HepG2 (cell line): Measurements from ENCODE around the gene C17orf75.

Experiments used
- CHD4 ChIP-seq: fragments of 200-600 bp; sonication (generic); IDR thresholded peaks from 2 replicates; pipeline ENCODE4 v1.7.0; 2017; ENCODE audit warnings: mild to moderate bottlenecking, low read length, borderline replicate concordance
- HMG20A ChIP-seq: IDR thresholded peaks from 2 replicates; pipeline ENCODE4 v1.6.1; 2016; ENCODE audit warnings: borderline replicate concordance
- MAZ ChIP-seq, 2 experiments: sonication (generic) in 1 of 2; formaldehyde crosslinking in 1 of 2; IDR thresholded peaks; 2 replicates each; pipeline versions ENCODE4 v1.5.0 to v1.6.1; 2012 to 2020; ENCODE audit warnings: low read depth in 2 of 2, mild to moderate bottlenecking in 2 of 2, borderline replicate concordance in 1 of 2, improper control_type of control experiment in 1 of 2, low read length in 1 of 2, missing genetic modification reagents in 1 of 2, moderate library complexity in 1 of 2
- POLR2A ChIP-seq, 2 experiments: IDR thresholded peaks; 2 replicates each; pipeline ENCODE4 v1.6.1; 2011; ENCODE audit warnings: low read depth in 2 of 2, low read length in 2 of 2, mild to moderate bottlenecking in 1 of 2, moderate library complexity in 1 of 2; ENCODE audit not compliant: insufficient read depth in 1 of 2
- POLR2AphosphoS5 ChIP-seq: IDR thresholded peaks from 2 replicates; pipeline ENCODE4 v1.6.1; 2012; ENCODE audit warnings: low read depth, low read length
- SMC3 ChIP-seq: IDR thresholded peaks from 2 replicates; pipeline ENCODE4 v1.6.1; 2011; ENCODE audit warnings: low read length, improper control_type of control experiment
- TAF1 ChIP-seq: sonication (generic); formaldehyde crosslinking; IDR thresholded peaks from 2 replicates; pipeline ENCODE4 v1.4.0; 2020; ENCODE audit warnings: missing genetic modification reagents
- TF ChIP-seq, protein P1 (sequence below): sonication (generic); formaldehyde crosslinking; IDR thresholded peaks from one replicate; pipeline ENCODE4 v1.5.1; 2020; ENCODE audit warnings: mild to moderate bottlenecking, missing genetic modification reagents; ENCODE audit errors: not compliant biosample characterization
- TF ChIP-seq, protein P2 (sequence below): IDR thresholded peaks from 2 replicates; pipeline ENCODE4 v1.6.1; 2018; ENCODE audit warnings: missing genetic modification reagents, mild to moderate bottlenecking, missing compliant biosample characterization
- TF ChIP-seq, protein P3 (sequence below): conservative IDR thresholded peaks from 2 replicates; pipeline ENCODE4 v1.6.1; 2018; ENCODE audit warnings: missing genetic modification reagents
- TF ChIP-seq, protein P4 (sequence below): sonication (generic); formaldehyde crosslinking; IDR thresholded peaks from 2 replicates; pipeline ENCODE4 v1.5.0; 2020; ENCODE audit warnings: mild to moderate bottlenecking, missing genetic modification reagents, moderate library complexity

DNA sequence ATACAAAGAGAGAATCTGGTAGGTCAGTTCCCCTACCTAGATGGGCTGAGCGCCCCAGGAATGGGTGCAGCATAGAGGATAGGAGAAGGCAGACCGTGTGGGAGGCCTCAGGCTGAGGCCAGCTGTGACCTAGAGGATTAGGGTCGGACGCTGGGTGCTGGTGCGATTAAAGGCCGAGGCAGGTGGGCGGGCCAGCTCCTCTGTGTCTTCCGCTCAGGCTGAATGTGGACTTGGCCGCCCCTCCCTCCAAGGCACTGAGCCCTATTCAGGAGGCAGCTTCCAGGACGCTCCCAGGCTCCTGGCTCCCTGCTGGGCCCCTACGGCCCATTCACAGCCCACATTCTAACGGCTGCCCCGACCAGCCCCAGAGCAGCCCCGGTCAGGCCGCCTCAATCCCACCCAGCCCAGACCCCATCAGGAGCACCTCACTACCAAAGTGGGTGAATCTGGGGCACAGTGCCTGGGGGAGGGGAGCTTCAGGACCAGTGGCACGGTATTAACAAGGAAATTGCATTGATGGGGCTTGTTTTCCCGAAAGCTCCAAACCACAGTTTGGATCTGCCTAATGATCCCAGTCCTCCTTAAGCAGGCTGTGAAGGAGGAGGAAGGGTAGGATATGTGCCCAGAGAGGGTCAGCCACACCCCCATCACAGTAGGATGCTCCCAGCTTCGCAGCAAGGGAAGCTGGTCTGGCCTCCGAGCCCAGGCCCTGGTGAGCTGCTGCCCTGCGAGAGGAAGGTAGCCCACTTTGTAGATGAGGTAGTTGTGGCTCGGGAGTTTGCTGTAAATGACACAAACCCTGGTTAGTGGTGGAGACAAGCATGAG lies 61.9 kb downstream of the C17orf75 start:
- TF ChIP-seq, protein P1, sequence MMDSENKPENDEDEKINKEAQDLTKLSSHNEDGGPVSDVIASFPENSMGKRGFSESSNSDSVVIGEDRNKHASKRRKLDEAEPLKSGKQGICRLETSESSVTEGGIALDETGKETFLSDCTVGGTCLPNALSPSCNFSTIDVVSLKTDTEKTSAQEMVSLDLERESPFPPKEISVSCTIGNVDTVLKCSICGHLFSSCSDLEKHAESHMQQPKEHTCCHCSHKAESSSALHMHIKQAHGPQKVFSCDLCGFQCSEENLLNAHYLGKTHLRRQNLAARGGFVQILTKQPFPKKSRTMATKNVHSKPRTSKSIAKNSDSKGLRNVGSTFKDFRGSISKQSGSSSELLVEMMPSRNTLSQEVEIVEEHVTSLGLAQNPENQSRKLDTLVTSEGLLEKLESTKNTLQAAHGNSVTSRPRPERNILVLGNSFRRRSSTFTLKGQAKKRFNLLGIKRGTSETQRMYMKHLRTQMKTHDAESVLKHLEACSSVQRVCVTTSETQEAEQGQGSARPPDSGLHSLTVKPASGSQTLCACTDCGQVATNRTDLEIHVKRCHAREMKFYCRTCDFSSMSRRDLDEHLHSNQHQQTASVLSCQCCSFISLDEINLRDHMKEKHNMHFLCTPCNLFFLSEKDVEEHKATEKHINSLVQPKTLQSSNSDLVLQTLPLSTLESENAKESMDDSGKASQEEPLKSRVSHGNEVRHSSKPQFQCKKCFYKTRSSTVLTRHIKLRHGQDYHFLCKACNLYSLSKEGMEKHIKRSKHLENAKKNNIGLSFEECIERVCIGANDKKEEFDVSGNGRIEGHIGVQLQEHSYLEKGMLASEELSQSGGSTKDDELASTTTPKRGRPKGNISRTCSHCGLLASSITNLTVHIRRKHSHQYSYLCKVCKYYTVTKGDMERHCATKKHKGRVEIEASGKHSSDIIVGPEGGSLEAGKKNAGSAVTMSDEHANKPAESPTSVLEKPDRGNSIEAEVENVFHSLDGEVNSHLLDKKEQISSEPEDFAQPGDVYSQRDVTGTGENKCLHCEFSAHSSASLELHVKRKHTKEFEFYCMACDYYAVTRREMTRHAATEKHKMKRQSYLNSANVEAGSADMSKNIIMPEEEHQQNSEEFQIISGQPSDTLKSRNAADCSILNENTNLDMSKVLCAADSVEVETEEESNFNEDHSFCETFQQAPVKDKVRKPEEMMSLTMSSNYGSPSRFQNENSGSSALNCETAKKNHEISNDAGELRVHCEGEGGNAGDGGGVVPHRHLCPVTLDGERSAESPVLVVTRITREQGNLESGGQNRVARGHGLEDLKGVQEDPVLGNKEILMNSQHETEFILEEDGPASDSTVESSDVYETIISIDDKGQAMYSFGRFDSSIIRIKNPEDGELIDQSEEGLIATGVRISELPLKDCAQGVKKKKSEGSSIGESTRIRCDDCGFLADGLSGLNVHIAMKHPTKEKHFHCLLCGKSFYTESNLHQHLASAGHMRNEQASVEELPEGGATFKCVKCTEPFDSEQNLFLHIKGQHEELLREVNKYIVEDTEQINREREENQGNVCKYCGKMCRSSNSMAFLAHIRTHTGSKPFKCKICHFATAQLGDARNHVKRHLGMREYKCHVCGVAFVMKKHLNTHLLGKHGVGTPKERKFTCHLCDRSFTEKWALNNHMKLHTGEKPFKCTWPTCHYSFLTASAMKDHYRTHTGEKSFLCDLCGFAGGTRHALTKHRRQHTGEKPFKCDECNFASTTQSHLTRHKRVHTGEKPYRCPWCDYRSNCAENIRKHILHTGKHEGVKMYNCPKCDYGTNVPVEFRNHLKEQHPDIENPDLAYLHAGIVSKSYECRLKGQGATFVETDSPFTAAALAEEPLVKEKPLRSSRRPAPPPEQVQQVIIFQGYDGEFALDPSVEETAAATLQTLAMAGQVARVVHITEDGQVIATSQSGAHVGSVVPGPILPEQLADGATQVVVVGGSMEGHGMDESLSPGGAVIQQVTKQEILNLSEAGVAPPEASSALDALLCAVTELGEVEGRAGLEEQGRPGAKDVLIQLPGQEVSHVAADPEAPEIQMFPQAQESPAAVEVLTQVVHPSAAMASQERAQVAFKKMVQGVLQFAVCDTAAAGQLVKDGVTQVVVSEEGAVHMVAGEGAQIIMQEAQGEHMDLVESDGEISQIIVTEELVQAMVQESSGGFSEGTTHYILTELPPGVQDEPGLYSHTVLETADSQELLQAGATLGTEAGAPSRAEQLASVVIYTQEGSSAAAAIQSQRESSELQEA (CRISPR knock-in tag), result no peak
- TF ChIP-seq, protein P2, sequence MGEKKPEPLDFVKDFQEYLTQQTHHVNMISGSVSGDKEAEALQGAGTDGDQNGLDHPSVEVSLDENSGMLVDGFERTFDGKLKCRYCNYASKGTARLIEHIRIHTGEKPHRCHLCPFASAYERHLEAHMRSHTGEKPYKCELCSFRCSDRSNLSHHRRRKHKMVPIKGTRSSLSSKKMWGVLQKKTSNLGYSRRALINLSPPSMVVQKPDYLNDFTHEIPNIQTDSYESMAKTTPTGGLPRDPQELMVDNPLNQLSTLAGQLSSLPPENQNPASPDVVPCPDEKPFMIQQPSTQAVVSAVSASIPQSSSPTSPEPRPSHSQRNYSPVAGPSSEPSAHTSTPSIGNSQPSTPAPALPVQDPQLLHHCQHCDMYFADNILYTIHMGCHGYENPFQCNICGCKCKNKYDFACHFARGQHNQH (CRISPR knock-in tag), result no peak
- TF ChIP-seq, protein P3, sequence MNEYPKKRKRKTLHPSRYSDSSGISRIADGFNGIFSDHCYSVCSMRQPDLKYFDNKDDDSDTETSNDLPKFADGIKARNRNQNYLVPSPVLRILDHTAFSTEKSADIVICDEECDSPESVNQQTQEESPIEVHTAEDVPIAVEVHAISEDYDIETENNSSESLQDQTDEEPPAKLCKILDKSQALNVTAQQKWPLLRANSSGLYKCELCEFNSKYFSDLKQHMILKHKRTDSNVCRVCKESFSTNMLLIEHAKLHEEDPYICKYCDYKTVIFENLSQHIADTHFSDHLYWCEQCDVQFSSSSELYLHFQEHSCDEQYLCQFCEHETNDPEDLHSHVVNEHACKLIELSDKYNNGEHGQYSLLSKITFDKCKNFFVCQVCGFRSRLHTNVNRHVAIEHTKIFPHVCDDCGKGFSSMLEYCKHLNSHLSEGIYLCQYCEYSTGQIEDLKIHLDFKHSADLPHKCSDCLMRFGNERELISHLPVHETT (CRISPR knock-in tag), result no peak
- TF ChIP-seq, protein P4, sequence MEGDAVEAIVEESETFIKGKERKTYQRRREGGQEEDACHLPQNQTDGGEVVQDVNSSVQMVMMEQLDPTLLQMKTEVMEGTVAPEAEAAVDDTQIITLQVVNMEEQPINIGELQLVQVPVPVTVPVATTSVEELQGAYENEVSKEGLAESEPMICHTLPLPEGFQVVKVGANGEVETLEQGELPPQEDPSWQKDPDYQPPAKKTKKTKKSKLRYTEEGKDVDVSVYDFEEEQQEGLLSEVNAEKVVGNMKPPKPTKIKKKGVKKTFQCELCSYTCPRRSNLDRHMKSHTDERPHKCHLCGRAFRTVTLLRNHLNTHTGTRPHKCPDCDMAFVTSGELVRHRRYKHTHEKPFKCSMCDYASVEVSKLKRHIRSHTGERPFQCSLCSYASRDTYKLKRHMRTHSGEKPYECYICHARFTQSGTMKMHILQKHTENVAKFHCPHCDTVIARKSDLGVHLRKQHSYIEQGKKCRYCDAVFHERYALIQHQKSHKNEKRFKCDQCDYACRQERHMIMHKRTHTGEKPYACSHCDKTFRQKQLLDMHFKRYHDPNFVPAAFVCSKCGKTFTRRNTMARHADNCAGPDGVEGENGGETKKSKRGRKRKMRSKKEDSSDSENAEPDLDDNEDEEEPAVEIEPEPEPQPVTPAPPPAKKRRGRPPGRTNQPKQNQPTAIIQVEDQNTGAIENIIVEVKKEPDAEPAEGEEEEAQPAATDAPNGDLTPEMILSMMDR (CRISPR knock-in tag), result no peak
- TF ChIP-seq POLR2A (IDR thresholded peaks at IDR 0.05; ENCODE audit: insufficient read depth in 1 of 2, low read depth in 2 of 2, low read length in 2 of 2), result no peak
- no peak for TF ChIP-seq MAZ (IDR thresholded peaks at IDR 0.05; ENCODE audit: borderline replicate concordance, low read depth, low read length)
- no peak for TF ChIP-seq MAZ (CRISPR knock-in tag; IDR thresholded peaks at IDR 0.05; ENCODE audit: low read depth)
- TF ChIP-seq POLR2AphosphoS5, result no peak
- TF ChIP-seq SMC3, result no peak
- no peak for TF ChIP-seq CHD4
- TF ChIP-seq HMG20A, result no peak
- no peak for TF ChIP-seq TAF1 (CRISPR knock-in tag)
